AG09309 (cell line): ENCODE results near the gene MAGEA4.

Experiments
- DNase-seq: peaks from one replicate; pipeline ENCODE4 v3.0.0-alpha.2; 2010; ENCODE audit warnings: low read depth
- H3K4me3 ChIP-seq: 2 replicates; pipeline ENCODE4 v1.5.1; 2011; ENCODE audit warnings: mild to moderate bottlenecking, low read depth, low read length, moderate library complexity; ENCODE audit not compliant: control insufficient read depth
- CTCF ChIP-seq: IDR thresholded peaks from 2 replicates; pipeline ENCODE4 v1.5.1; 2011; ENCODE audit warnings: mild to moderate bottlenecking, low read depth, low read length, inconsistent platforms; ENCODE audit not compliant: insufficient read depth, control insufficient read depth; ENCODE audit errors: missing control alignments

The MAGEA4 gene

GRCh38 chrX:151879856-151880255 lies 32.8 kb upstream of the MAGEA4 start:
- no peak for DNase-seq
- no peak overlapping the region for H3K4me3 ChIP-seq
- no peak for TF ChIP-seq CTCF

DNA sequence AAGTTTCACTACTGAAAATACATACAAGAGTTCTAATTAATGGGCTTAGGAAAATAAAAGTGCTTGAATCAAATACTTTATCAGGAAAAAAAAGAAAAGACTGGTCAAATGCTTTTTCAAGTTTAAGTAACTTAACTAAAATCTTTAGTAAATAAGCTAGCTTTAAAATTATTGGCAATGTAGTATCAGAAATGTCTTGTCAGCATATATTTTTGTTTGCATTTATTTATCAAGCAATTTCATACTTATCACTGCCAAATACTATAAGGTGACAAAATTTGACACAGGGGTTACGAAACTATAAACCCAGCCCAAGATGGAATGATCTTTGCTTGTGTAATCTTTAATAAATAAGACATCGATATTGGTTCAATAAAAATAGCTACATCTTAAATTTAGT lies 31.8 kb upstream of the MAGEA4 start:
- DNase-seq = no peak
- H3K4me3 ChIP-seq = no peak overlapping the region
- TF ChIP-seq CTCF = no peak

- TF ChIP-seq CTCF = no peak
- no peak for DNase-seq
- no peak overlapping the region for H3K4me3 ChIP-seq
These were observed 23.3 kb upstream of the MAGEA4 start for GRCh38 chrX:151889421-151889820.

GRCh38 chrX:151896734-151897474 lies 15.8 kb upstream of the MAGEA4 start:
- TF ChIP-seq CTCF = no peak
- peak; percentile 24 for DNase-seq
- no peak overlapping the region for H3K4me3 ChIP-seq

DNA sequence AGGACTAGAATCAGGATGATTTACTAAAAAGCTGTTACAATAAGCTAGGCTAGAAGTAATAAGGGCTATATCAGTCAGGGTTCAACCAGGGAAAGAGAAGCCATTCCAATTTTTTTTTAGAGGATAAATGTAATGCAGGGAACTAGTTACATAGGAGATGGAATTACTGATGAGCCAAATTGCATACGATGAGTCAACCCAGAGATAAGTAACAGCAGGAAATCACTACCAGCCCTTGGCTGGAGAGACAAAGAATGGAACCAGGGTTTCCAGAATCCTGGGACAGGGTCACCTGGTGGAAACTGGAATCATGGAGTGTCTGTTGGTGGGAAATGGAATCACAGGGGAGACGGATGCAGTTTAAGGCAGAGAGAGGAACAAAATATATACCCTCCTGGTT lies 13.1 kb upstream of the MAGEA4 start:
- H3K4me3 ChIP-seq = no peak overlapping the region
- TF ChIP-seq CTCF = no peak
- DNase-seq = no peak

DNA sequence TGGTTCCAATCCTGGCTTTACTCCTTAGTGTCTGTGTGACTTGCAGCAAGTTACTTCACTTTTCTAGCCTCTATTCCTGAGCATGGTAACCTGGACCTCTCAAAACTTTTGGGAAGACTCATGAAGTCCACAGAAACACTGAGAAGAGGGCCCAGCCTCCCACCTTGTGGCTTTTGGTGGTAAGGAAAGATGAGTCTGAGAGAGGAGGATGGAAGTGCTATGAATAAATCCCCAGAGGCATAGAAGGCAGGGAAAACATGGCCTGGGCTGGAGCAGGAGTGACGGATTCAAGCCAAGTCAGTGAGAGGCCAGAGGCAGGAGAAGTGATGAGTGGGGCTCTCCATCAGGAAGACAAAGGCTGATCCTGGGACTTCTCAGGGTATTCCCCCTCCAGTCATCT lies 10.9 kb upstream of the MAGEA4 start:
- TF ChIP-seq CTCF = no peak
- H3K4me3 ChIP-seq = no peak overlapping the region
- no peak for DNase-seq
